ENCODE measurements around the gene ZBTB7C. TPM values are rescaled to one million over a fixed set of nuclear protein-coding genes. Genes with fewer than 3 reads are reported as not detected.

ZBTB7C gene
- total RNA-seq, 1 donor from 2014 or later: under 0.01 TPM

DNA sequence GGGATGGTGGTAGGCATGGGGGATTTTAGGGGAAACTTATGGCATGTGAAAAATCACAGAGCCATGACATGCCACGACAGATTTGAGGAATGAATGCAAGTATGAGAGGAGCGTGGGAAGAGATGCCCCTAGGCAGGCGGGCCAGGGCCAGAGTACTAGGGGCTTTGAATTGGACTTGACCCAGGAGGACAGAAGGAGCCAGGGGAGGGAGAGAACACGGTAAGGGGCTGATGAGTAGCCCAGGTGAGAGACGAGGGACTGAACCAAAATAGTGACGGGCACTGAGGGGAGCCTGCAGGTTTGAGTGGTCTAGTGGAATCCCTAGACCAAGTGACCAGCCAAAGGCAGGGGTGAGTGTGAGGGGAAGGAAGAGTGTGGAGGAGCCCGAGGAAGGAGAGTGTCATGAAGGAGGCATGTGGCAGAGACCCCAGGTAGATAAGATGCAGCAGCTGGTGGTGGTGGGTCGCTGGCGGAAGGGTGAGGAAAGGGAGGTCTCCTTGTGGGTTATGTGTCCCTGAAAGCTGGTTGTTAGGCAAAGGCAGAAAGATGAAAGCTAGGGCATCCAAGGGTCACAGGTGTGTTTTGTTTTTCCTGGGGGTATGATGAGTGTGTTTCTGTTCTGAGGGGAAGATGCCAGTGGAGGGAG is 48.7 kb downstream of the ZBTB7C start:
- H3K27me3 ChIP-seq (ENCODE audit: control insufficient read depth, insufficient read depth, low read length): no peaks in the 10 kb centered on the region
- FAIRE-seq: peak; percentile 83
- no peak for DNase-seq (ENCODE audit: low read depth)
- H3K36me3 ChIP-seq (ENCODE audit: control insufficient read depth, insufficient read depth, low read length): no peaks in the 10 kb centered on the region
- H3K4me3 ChIP-seq (ENCODE audit: low read depth, low read length): no peak overlapping the region
- TF ChIP-seq CTCF (IDR thresholded peaks at IDR 0.05; ENCODE audit: insufficient read depth, low read length, severe bottlenecking): no peak

DNA sequence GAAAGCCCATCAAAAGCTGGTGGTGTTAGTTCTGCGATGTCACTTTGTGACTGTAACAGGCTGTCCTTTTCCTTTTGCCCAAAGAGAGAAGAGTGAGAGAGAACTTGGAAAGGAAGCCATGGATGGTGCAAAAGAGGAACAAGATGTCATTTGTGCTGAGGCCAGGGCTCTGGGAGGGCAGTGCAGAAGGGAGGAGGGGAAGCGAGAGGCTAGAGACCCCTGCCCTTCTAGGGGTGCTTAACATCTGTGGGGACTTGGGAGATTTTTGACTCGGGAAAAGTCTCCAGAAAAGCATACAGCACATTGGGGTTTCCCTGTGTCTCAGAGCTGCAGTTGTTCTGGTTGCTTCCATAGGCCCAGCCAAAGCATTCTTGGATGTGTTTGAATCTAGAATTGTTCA is 49.6 kb downstream of the ZBTB7C start:
- no peak for FAIRE-seq
- no peaks in the 10 kb centered on the region for H3K36me3 ChIP-seq (ENCODE audit: control insufficient read depth, insufficient read depth, low read length)
- DNase-seq (ENCODE audit: low read depth): no peak
- no peaks in the 10 kb centered on the region for H3K27me3 ChIP-seq (ENCODE audit: control insufficient read depth, insufficient read depth, low read length)
- no peak overlapping the region for H3K4me3 ChIP-seq (ENCODE audit: low read depth, low read length)
- TF ChIP-seq CTCF (IDR thresholded peaks at IDR 0.05; ENCODE audit: insufficient read depth, low read length, severe bottlenecking): no peak

GRCh38 chr18:48358868-48359267 is 50.3 kb downstream of the ZBTB7C start:
- Histone ChIP-seq H3K36me3 (ENCODE audit: control insufficient read depth, insufficient read depth, low read length) (no peaks in the 10 kb centered on the region), H3K4me3 (ENCODE audit: low read depth, low read length) (no peak overlapping the region), H3K27me3 (ENCODE audit: control insufficient read depth, insufficient read depth, low read length) (no peaks in the 10 kb centered on the region)
- FAIRE-seq (no peak), DNase-seq (ENCODE audit: low read depth) (no peak)
- no peak for TF ChIP-seq CTCF (IDR thresholded peaks at IDR 0.05; ENCODE audit: insufficient read depth, low read length, severe bottlenecking)

GRCh38 chr18:48356909-48357631 is 52.1 kb downstream of the ZBTB7C start:
- no peaks in the 10 kb centered on the region for H3K36me3 ChIP-seq (ENCODE audit: control insufficient read depth, insufficient read depth, low read length)
- no peak overlapping the region for H3K4me3 ChIP-seq (ENCODE audit: low read depth, low read length)
- FAIRE-seq (peak; percentile 23), DNase-seq (ENCODE audit: low read depth) (peak; percentile 63)
- H3K27me3 ChIP-seq (ENCODE audit: control insufficient read depth, insufficient read depth, low read length): no peaks in the 10 kb centered on the region
- TF ChIP-seq CTCF (IDR thresholded peaks at IDR 0.05; ENCODE audit: insufficient read depth, low read length, severe bottlenecking): no peak

- TF ChIP-seq CTCF (IDR thresholded peaks at IDR 0.05; ENCODE audit: insufficient read depth, low read length, severe bottlenecking): no peak
- no peaks in the 10 kb centered on the region for H3K27me3 ChIP-seq (ENCODE audit: control insufficient read depth, insufficient read depth, low read length)
- DNase-seq (ENCODE audit: low read depth) (no peak), FAIRE-seq (peak; percentile 75)
- H3K36me3 ChIP-seq (ENCODE audit: control insufficient read depth, insufficient read depth, low read length): no peaks in the 10 kb centered on the region
- H3K4me3 ChIP-seq (ENCODE audit: low read depth, low read length): no peak overlapping the region
These were observed 52.9 kb downstream of the ZBTB7C start for GRCh38 chr18:48356151-48356745.

Data from bronchial epithelial cell (primary cell).